Kidney glomerular epithelial cell (primary cell): ENCODE data around the gene XPC.

Experiments used
- DNase-seq: peaks from one replicate; lab custom pipeline; 2025; lab: John Stamatoyannopoulos, UW

The XPC gene

GRCh38 chr3:14206548-14207177, 28.3 kb upstream of the XPC start:
- no peak for DNase-seq

GRCh38 chr3:14204515-14205284, 26.3 kb upstream of the XPC start:
- peak; percentile 31 for DNase-seq

- DNase-seq = peak; percentile 87
Measured at GRCh38 chr3:14203521-14204079, 25.2 kb upstream of the XPC start.

- DNase-seq = no peak
Measured at GRCh38 chr3:14202874-14203520, 24.6 kb upstream of the XPC start.

- DNase-seq = peak; percentile 86
Measured at GRCh38 chr3:14201940-14202684, 23.7 kb upstream of the XPC start.

GRCh38 chr3:14200841-14201240, 22.4 kb upstream of the XPC start:
- DNase-seq = peak; percentile 26

GRCh38 chr3:14200276-14200675, 21.9 kb upstream of the XPC start:
- DNase-seq = no peak

- no peak for DNase-seq
Measured at GRCh38 chr3:14199641-14200040, 21.2 kb upstream of the XPC start.

GRCh38 chr3:14194865-14195264, 16.5 kb upstream of the XPC start:
- peak; percentile 42 for DNase-seq

- no peak for DNase-seq
Measured at GRCh38 chr3:14188041-14188754, 9.8 kb upstream of the XPC start.

GRCh38 chr3:14186854-14187458, 8.6 kb upstream of the XPC start:
- DNase-seq = no peak

GRCh38 chr3:14183015-14183577, 4.7 kb upstream of the XPC start:
- DNase-seq = no peak

- no peak for DNase-seq
Measured at GRCh38 chr3:14181253-14181652, 2.9 kb upstream of the XPC start.

GRCh38 chr3:14179795-14180194, 1.4 kb upstream of the XPC start:
- no peak for DNase-seq

GRCh38 chr3:14179114-14179465, 689 bp upstream of the XPC start:
- no peak for DNase-seq

- no peak for DNase-seq
Measured at GRCh38 chr3:14177580-14178246, 688 bp downstream of the XPC start.

- no peak for DNase-seq
Measured at GRCh38 chr3:14175383-14176037, 2.9 kb downstream of the XPC start.

GRCh38 chr3:14174483-14174882, 3.9 kb downstream of the XPC start:
- DNase-seq = no peak

GRCh38 chr3:14172496-14172895, 5.9 kb downstream of the XPC start:
- DNase-seq = no peak
